Activated CD4-positive, CD25-positive, alpha-beta regulatory T cell treated with anti-CD3 and anti-CD28 coated beads, Interleukin-2, amount 50 U/mL, for 72 hours (primary cell): ENCODE measurements around the gene SYNE1.
"Not testable (repeated sequence)": the region's sequence is repeated elsewhere in the genome, so short reads cannot be mapped to it uniquely, and the experiment has no call there.

Source experiments
- DNase-seq: peaks from one replicate; pipeline ENCODE4 v3.0.0; 2021

Gene SYNE1

DNA sequence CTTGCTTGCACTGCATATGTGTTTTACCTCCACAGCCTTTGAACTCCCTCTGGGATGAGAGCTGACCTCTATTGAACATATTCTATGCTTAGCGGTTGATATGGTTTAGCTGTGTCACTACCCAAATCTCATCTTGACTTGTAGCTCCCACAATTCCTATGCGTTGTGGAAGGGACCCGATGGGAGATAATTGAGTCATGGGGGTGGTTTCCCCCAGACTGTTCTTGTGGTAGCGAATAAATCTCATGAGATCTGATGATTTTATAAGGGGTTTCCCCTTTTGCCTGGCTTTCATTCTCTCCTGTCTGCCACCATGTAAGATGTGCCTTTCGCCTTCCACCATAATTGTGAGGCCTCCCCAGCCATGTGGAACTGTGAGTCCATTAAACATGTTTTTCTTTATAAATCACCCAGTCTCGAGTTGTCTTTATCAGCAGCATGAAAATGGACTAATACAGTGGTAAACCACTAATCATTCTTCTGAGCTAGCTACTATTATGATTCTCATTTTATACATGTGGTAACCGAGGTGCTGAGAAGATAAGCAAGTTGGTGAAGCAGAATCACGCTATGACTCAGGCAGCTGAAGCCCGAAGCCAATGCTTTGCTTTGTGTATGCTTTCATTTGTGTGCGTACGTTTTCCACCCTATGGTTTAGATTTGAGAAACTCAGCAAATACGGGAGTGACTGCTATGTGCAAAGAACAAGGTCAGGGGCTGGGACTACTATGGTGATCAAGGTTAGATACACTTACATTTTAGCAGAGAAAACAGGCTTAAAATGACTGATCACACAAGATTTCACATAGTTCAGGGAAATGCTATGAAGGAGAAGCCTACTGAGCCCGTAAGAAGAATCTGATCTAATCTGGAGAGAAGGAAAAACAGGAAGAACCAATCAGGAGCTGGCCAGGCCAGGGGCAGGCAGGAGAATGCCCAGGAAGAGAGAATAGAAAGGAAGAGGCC lies 466.2 kb downstream of the SYNE1 start:
- DNase-seq = peak; percentile 46

DNA sequence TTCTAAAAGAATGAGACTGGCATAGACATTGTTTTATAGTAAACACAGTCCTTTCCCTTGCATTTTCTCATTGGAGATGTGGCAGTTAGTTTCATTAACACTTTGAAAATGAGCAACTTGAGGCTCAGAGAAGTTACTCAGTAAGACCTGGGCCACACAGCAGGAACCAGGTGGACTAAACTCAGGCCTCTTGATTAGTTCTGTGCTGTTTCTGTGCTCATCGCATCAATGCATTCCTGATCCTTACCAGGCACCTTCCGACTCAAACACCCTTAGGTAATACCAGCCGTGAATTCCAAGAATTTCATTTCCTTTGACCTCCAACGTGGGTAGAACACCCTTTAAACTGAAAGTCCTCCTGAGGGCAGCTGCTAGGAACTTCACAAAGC lies 466.9 kb downstream of the SYNE1 start:
- no peak for DNase-seq

DNA sequence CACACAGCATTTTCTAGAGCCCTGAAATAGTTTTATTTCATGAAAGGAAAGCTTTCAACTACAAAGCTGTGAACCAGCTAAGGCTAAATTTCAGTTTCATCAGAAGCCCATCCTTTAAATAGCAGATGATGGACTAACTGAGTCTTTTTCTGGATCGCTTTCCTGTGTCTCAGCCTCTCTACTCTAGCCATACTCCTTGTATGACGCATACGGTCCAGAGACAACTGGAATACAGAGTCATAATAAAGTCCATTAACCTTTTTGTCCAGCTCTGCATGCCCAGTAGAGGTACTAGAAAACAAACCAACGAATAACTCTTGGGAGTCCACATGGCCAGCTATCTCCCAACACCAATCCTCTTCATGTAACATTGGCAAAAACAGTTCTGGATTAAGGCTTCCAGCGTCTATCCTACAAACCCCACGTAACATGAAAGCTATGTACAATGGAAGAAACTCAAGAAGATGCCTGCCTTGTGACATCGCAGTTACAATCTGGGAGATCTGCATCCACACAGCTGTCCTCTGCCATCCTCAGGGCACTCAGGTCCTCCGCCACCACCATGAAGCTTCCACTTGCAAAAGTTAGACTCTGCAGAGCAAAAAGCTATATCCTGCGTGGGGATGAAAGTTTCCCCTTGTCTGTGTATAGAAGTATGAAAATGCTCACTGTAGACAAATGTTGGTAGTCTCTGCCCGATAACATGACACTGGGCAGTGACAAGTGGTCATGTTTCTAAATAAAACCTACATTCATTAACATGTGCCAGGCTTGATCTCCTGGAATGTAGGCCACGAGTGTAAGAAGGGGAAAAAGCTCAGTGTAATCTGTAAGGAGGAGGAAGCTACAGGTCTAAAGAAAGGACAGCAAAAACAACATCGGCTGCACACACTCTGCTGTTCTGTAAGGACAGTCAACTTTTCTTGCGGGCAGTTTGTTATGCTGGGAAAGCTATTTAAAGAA lies 469.2 kb downstream of the SYNE1 start:
- no peak for DNase-seq

DNA sequence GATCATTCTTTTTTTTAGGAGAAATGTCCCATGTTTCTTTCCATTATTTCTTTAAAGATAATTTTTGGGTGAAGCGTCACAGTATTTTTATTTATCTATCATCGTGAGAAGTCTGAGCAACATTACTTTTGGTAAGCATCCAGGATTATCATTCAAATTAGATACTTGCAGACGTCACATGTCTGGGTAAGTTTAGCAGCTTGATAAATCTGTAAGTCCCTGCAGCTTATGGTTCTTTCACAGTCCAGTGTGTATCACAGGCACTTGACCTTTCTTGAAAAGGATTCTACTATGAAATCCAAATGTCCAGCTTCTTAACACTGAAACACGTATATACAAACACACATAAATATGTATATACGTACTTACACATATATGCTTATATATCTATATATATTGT lies 470.3 kb downstream of the SYNE1 start:
- DNase-seq = no peak

DNA sequence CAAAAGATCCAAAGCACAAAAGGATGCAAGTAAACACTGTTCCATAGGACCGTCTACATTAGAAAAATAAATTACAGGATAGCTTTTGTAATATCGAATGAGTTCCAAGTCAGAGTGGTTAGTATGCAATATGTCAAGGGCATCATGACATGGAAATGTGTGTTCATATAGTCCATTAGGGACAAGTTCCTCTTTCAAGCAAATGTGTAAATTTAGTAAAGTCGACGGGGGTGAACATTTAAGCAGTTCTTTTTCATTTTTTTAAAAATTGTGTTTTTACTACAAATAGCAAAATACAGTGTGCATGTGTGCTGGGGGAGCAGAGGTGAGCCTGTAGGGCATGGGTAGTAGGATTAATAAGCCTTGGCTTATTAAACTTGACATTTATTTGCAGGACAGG lies 470.7 kb downstream of the SYNE1 start:
- DNase-seq = no peak

DNA sequence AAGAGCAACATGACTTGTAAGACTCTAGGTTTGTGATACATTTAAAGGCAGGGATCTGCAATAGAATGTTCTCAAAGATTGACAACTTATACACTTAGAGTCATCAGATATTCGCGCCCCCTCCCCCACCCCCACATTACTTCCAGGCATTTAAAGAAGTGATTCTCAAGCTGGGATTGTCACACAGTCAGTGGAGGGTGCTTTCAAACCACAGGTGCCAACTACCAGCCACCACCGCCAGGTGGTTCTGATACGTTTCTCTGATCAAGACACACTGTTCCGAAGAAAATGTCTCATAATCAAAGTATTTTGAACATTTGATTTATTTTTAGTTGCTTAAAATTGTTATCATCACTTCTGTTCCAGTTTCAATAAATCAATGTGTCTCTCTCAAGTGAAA lies 472.2 kb downstream of the SYNE1 start:
- no peak for DNase-seq

DNA sequence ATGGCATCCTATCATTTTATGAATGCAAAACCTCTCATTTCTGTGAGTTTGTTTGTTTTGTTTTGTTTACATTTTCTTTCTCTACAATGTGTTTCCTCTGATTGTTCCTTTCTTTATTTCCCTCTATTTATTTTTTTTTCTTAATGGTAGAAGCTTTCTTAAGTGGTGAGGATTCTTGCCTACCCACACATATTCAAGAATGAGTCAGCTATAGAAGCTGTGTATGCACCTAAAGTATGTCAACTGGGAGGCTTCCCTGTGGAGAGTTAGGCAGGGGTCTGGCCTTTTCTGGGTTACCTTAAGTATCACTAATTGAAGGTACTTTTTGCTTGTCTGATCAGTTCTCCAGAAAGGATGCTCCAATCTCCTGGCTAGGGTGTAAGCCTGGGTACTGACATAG lies 475.7 kb downstream of the SYNE1 start:
- no peak for DNase-seq

DNA sequence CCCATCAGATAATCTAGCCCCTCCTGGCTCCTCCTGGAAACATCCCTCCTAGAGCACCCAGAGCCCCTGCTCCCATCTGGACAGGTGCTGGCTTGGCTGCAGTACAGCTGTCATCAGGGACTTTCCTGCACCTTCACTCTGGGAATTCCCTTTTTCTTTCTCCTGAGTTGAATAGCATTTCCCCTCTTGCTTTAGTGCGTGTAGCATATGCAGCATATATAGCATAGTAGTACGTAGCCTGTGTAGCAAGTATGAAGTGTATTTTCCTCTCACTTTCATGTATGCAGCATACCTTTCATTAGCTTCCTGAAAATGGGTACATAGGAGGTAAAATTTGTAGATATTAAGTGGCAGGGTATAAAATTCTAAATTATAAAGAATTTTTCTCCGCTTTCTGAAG lies 476.8 kb downstream of the SYNE1 start:
- DNase-seq = no peak

DNA sequence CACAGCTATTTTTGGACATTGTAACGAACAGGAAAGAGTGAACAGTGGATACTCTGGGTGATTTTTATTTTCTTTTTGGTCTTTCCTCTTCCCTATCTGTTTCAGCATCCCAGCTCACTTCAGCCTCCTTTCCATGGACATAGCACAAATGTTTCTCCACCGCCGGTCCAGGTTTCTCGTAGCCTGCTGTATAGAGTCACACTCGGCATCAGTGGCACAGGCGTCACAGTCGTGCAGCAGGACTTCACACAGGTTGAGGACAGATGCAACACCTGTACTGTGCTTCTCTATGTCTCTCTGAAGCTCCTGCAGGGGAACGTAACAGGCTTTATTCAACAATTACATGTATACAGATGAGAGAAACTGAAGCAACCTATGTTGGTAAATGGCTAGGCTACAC lies 481.4 kb downstream of the SYNE1 start:
- no peak for DNase-seq

DNA sequence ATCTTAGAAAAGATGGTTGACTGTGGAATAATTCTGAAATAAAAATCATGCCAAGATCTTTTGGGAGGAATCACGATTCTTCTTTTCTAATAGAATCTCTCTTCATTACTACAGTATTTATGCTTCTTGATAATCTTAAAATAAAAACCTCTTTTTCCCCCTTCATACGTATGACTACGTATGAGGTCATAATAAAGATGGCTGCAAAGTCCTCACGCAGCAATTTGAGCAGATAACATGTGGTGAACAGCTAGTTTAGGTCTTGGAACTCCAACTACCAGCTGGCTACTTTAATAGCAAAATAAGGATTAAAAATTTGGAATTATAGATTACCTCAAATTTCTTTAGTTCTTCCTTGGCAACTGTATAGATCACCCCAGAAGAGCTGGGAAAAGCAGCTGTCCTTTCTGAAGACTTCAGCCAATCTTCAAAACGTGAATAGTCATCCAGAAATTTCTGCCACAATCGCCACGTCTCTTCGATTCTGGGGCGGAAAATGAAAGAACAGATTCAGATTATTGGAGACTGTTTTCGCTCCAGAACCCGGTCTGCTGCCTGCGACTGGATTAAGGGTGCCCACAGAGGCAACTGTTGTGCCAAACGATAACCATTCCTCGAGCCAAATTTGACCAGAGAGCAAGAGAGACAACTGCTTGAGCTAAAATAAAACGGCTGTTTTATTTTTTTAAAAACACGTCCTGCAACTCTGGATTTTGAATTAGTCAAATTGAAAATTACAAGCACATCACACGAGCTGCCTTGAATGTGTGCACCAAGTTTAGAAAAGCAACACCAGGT lies 482.4 kb downstream of the SYNE1 start:
- DNase-seq = no peak

DNA sequence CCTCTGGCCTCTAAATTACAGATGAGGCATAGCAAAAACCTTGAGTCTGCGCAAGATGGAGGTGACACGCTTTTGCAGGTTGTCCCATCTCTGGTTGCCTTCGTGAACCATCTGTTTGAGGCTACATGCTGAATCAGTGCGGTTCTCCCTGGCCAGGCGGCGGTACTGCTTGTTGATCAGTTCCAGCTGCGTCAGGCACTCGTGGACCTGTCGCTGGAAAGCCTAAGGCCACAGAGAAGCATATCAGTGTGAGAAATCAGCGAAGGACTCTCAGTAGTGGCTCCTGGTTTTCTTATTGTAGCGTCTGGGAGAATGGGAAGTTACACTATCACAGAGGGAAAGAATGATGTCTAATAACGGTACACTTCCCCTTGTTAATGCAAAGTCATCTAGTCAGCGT lies 485.2 kb downstream of the SYNE1 start:
- DNase-seq = no peak

DNA sequence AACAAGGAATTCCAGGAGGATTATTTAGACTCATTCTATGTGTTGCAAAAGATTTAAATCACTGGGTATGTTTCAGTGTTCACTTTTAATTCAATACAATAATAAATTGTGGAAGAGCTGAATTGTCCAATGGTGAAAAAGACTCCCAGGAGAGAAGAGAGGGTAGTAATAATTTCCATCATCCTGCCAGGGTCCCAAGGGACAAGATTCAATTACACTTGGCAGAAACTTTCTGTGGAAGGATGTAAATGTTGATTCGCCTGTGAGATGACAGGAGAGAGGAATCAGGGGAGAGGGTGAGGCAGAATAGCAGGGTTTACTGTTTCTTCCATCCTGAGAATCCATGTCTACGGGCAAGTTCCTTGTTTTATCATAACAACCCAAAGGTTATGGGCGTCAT lies 487.0 kb downstream of the SYNE1 start:
- no peak for DNase-seq

DNA sequence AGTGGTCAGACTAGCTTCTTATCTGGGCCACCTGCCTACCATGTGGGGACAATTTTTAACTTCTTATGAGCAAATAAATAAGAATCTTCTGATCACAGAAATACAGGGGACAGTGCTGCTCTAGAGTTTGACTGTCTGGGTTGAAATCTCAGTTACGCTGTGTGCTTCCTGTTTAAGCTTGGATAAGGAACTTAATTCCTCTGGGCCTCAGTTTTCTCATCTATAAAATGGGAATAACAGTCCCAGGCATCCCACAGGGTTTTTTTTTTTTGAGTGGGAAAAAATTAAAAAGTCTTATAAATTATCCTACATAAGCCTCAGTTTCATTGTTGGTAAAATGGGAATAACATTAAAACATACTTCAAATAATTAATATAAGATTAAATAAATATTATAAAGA lies 488.8 kb downstream of the SYNE1 start:
- no peak for DNase-seq

DNA sequence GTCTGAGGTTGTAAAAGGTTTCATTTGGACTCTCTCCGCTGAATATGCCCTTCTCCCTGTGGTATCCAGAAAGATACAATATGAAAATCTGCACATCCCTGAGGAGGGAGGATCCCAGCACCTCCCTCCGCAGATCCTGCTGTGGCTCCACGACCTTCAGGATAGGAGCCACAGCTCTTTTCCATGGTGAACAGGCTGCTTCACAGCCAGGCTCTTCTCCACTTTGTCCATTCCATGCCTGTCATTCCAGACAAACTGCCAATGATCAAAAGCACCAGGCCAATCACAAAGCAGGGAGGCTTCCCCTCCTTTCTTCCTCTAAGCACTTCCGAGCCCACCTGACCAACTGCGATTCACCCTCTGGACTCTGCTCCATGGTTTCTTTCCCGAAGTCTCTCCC lies 489.9 kb downstream of the SYNE1 start:
- DNase-seq = no peak

DNA sequence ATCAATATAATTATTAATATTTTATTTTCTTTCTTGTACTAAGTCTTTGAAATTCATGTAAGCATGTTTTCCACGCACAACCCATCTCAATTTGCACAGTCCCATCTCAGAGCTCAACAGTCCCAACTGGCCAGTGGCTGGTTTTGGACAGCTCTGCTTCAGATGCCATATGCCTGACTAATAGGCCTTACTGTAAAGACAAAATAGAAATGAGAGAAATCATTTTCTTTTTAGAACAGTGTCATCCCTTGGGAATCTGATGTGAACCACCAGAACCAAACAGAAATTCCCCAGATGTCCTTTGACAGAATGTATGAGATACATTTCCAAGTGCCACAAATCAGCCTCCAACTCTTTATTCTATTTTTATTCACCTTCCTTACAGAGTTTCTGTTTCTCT lies 490.8 kb downstream of the SYNE1 start:
- DNase-seq = no peak

DNA sequence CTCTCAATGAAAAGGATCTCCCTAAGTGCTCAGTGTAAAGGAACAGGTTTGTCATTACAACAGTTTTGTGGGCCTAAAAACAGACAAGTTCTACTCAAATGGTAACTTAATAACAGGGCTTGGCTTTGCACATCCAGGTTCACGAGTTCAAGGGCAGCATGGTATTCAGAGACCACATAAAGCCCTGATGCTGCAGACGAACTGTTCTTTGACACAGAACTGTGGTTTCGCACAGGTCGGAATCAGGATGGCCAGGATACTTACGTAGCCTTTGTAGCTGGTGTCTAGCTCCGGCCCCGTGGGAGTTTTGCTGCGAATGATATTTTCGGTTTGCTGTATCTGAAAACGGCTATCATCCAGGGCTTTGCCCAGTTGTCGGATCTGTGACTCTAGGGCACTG lies 493.8 kb downstream of the SYNE1 start:
- DNase-seq = no peak

DNA sequence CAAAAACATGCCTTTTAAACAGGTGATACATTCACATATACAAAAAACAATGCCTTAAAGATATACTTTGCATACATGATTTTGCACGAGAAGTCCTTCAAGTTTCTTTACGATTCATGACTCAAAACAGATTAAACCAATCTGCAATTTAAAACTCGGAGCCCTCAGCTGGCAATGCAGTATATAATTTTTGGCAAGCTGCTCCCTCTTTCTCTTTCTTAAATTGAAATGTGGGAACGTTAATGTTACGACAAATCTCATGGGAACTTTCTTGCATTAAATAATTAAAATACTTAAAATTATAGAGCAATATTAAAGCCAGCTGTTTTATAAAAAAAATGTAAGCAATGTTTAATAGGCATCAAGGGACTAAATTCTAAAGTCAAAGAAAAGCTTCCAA lies 495.1 kb downstream of the SYNE1 start:
- no peak for DNase-seq

DNA sequence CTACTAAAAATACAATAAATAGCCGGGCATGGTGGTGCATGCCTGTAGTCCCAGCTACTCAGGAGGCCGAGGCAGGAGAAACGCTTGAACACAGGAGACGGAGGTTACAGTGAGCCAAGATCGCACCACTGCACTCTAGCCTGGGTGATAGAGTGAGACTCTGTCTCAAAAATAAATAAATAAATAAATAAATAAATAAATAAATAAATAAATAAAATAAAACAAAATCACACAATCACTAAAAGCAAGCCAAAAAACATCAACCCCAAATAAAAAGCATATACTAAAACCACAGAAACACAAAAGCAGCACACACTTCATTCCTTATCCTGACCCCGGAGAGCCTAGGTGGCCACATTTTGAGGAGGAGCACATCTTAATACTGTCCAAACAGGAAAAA lies 498.8 kb downstream of the SYNE1 start:
- not testable (repeated sequence) for DNase-seq

DNA sequence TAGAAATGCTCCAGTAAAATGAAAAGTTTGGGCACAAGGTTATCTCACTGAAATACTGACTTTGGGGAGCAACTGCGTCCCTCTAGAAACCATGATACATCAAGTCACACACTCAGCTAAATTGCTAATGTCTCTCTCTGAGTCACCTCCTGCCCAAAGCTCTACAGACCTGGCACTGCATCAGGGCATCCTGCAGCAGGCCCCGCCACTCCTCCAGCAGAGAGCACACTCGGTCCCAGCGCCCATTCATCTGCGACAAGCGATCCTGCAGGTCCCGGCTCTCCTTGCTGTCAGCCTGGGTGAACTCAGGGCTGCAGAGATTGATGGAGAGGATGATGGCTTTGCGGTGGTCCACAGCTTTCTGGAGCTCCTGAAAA lies 500.7 kb downstream of the SYNE1 start:
- no peak for DNase-seq

DNA sequence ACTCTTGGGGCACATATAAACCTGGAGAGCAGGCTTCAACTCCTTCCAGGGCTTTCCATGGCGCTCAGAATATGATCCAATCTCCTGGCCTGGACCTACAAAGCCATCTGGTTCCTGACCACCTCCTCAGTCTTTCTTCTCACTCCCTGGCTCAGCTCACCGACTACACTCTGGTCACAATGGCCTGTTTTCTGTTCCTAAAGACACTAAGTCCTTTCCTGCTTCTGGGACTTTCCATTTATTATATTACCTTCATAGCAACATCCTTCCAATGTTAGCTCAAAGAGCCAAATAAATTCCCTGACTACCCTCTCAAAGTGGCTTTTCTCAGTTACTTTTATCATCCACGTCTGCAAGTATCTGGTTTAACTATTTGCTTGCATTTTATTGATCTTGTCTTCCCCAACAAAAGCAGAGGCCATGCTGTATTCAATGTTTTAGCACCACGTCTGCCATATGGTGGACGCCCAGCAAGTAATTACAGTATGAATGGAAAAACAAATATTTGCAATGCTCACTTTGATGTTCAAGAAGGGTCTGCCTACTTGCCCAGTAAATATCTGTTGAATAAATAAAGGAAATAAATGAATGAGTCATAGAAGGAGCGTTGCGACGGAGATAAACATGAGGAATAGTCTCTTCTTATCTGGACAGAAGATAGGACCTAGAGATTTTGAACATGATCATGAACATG lies 501.3 kb downstream of the SYNE1 start:
- no peak for DNase-seq

DNA sequence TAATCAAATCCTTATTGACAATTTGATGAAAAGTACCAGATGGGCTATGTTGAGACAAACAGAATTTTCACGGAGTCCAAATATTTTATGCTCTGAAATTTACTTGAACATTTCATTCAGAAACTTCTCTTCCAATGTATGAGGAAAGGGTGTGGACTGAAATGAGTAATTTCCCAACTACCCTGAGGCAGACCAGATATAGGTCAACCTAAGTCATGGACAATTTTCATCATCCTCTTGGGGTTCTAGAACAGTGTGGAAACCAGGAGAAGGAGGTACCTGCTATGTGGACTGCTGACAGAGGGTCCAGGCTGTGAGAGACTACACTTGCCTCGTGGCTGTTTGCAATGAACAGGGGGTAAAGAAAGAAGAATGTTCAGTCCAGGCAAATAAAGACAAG lies 506.7 kb downstream of the SYNE1 start:
- DNase-seq = no peak

DNA sequence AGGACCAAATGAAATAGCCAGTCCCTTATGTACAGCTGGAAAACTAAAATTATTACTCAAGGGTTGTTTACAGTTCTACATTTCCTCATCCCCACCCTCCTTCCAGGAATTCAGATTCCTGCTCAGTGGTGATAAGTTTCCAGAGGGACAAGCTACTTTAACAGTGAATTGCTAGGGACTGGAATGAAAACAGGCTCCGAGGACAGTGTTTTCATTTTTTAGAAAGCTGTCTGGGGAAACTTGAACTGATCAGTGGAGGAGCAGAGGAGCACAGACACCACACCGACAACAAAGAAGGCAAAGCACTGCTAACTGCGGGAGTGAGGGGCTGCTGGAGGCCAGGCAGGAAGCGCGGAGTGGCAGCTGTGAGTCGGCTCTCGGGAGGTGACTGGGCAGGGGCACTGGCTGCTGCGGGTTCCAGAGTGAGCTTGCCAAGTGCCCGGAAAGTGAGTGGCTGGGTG lies 507.4 kb downstream of the SYNE1 start:
- DNase-seq = no peak
